ENCODE results near the gene ABCC8. TPM values are rescaled to one million over a fixed set of nuclear protein-coding genes. Genes with fewer than 3 reads are reported as not detected.

Gene ABCC8
- total RNA-seq, 4 donors from 2014 or later, result 0.40 to 4.0 (median 3.5) TPM

GRCh38 chr11:17513853-17514252, 37.2 kb upstream of the ABCC8 start:
- Histone ChIP-seq H3K36me3 (no peaks in the 10 kb centered on the region), H3K9me3 (no peaks in the 10 kb centered on the region), H3K4me1 (no peaks in the 10 kb centered on the region), H3K27ac (no peak overlapping the region), H3K27me3 (no peaks in the 10 kb centered on the region), H3K4me3 (no peak overlapping the region)
- intact Hi-C loops (cut with DNase I; ENCODE audit: low total_unique reads) (no loop called here), in situ Hi-C loops (cut with MboI; ENCODE audit: low pct_ligation_motif_present in 1 of 4, low pct_unique_long_range_greater_than_20kb in 1 of 4, low sequenced_read_pairs in 3 of 4) (loop anchor here in 2 of 4 donors (25.0 kb wide), 1 partner anchor 277 kb away; no protein-coding TSS in a partner anchor)
- TF ChIP-seq POLR2AphosphoS5 (IDR thresholded peaks at IDR 0.05) (no peak), EP300 (IDR thresholded peaks at IDR 0.05; ENCODE audit: low read depth) (no peak), CTCF (IDR thresholded peaks at IDR 0.05) (no peak), POLR2A (IDR thresholded peaks at IDR 0.05) (no peak)
- 67% methylated on average over 1 of the region's 1 CpG; no CpG with 5 or more reads in 1 of the 2 donors for WGBS, 2 donors (ENCODE audit: low coverage in 1 of 2)
- DNase-seq, result no peak

GRCh38 chr11:17512101-17512500, 35.5 kb upstream of the ABCC8 start:
- H3K27me3 ChIP-seq, result no peaks in the 10 kb centered on the region
- H3K4me1 ChIP-seq, result no peaks in the 10 kb centered on the region
- in situ Hi-C loops (cut with MboI; ENCODE audit: low pct_ligation_motif_present in 1 of 4, low pct_unique_long_range_greater_than_20kb in 1 of 4, low sequenced_read_pairs in 3 of 4), result loop anchor here in 2 of 4 donors (25.0 kb wide), 1 partner anchor 275 kb away; no protein-coding TSS in a partner anchor
- no peaks in the 10 kb centered on the region for H3K9me3 ChIP-seq
- TF ChIP-seq CTCF (IDR thresholded peaks at IDR 0.05) (no peak), POLR2AphosphoS5 (IDR thresholded peaks at IDR 0.05) (no peak), POLR2A (IDR thresholded peaks at IDR 0.05) (no peak), EP300 (IDR thresholded peaks at IDR 0.05; ENCODE audit: low read depth) (no peak)
- intact Hi-C loops (cut with DNase I; ENCODE audit: low total_unique reads), result no loop called here
- 17 to 58% methylated on average over 2 of the region's 2 CpGs for WGBS, 2 donors (ENCODE audit: low coverage in 1 of 2)
- H3K27ac ChIP-seq, result no peak overlapping the region
- no peaks in the 10 kb centered on the region for H3K36me3 ChIP-seq
- DNase-seq, result no peak
- no peak overlapping the region for H3K4me3 ChIP-seq

- no peak overlapping the region for H3K27ac ChIP-seq
- TF ChIP-seq POLR2AphosphoS5 (IDR thresholded peaks at IDR 0.05) (no peak), POLR2A (IDR thresholded peaks at IDR 0.05) (no peak), EP300 (IDR thresholded peaks at IDR 0.05; ENCODE audit: low read depth) (no peak), CTCF (IDR thresholded peaks at IDR 0.05) (no peak)
- 62% methylated on average over 3 of the region's 3 CpGs; no CpG with 5 or more reads in 1 of the 2 donors for WGBS, 2 donors (ENCODE audit: low coverage in 1 of 2)
- no peak for DNase-seq
- in situ Hi-C loops (cut with MboI; ENCODE audit: low pct_ligation_motif_present in 1 of 4, low pct_unique_long_range_greater_than_20kb in 1 of 4, low sequenced_read_pairs in 3 of 4) (loop anchor here in 2 of 4 donors (25.0 kb wide), 1 partner anchor 274 kb away; no protein-coding TSS in a partner anchor), intact Hi-C loops (cut with DNase I; ENCODE audit: low total_unique reads) (no loop called here)
- H3K9me3 ChIP-seq, result no peaks in the 10 kb centered on the region
- H3K36me3 ChIP-seq, result no peaks in the 10 kb centered on the region
- no peaks in the 10 kb centered on the region for H3K4me1 ChIP-seq
- no peaks in the 10 kb centered on the region for H3K27me3 ChIP-seq
- H3K4me3 ChIP-seq, result no peak overlapping the region
Observed at GRCh38 chr11:17511571-17511970, 34.9 kb upstream of the ABCC8 start.

- no peak overlapping the region for H3K4me3 ChIP-seq
- DNase-seq, result no peak
- H3K27ac ChIP-seq, result no peak overlapping the region
- H3K27me3 ChIP-seq, result no peaks in the 10 kb centered on the region
- in situ Hi-C loops (cut with MboI; ENCODE audit: low pct_ligation_motif_present in 1 of 4, low pct_unique_long_range_greater_than_20kb in 1 of 4, low sequenced_read_pairs in 3 of 4) (loop anchor here in 2 of 4 donors (25.0 kb wide), 1 partner anchor 273 kb away; no protein-coding TSS in a partner anchor), intact Hi-C loops (cut with DNase I; ENCODE audit: low total_unique reads) (no loop called here)
- TF ChIP-seq CTCF (IDR thresholded peaks at IDR 0.05) (no peak), EP300 (IDR thresholded peaks at IDR 0.05; ENCODE audit: low read depth) (no peak), POLR2AphosphoS5 (IDR thresholded peaks at IDR 0.05) (no peak), POLR2A (IDR thresholded peaks at IDR 0.05) (no peak)
- no peaks in the 10 kb centered on the region for H3K36me3 ChIP-seq
- WGBS, 2 donors (ENCODE audit: low coverage in 1 of 2), result 55 to 80% methylated on average over 4 of the region's 4 CpGs
- no peaks in the 10 kb centered on the region for H3K4me1 ChIP-seq
- H3K9me3 ChIP-seq, result no peaks in the 10 kb centered on the region
Observed at GRCh38 chr11:17510507-17511206, 34.0 kb upstream of the ABCC8 start.

Data from transverse colon (tissue), 4 donors.